ENCODE results near the gene LUC7L. TPM values are rescaled to one million over a fixed set of nuclear protein-coding genes. Genes with fewer than 3 reads are reported as not detected.
"Not testable (repeated sequence)": the region's sequence is repeated elsewhere in the genome, so short reads cannot be mapped to it uniquely, and the experiment has no call there.

The LUC7L gene
- total and polyA plus RNA-seq, 2 of the 8 experiments (the other 6 are each of a cell fraction or from before 2014, with no cell fraction given) = 49.7 to 129 TPM

DNA sequence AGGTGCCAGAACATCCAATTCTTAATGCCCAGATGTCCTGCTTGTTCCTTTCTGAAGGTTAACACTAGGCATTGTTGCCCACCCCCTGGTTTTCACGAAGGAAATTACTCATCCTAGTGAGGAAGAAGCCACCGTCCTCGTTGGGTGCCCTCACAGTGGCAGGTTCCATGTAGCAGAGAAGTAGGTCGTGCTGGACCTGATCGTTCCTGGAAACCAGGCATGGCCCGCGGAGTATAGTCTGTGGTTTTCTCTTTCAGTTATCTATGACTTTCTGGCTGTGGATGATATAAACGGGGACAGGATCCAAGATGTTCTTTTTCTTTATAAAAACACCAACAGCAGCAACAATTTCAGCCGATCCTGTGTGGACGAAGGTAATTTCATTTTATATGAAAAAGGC, 30.0 kb upstream of the LUC7L start:
- Histone ChIP-seq H3K4ac (replicated peaks; ENCODE audit: insufficient read length, low read depth, low read length) (no peak overlapping the region), H4K91ac (replicated peaks; ENCODE audit: insufficient read length, low read length) (no peak overlapping the region), H3K27me3 (replicated peaks in 1 of 4; ENCODE audit: control insufficient read depth in 3 of 4, extremely low read depth in 1 of 4, insufficient read depth in 3 of 4, low read length in 3 of 4) (no peaks in the 10 kb centered on the region), H2BK20ac (ENCODE audit: low read length) (no peak overlapping the region), H3K4me1 (replicated peaks in 1 of 4; ENCODE audit: control insufficient read depth in 3 of 4, insufficient read depth in 4 of 4, low read length in 3 of 4) (no peaks in the 10 kb centered on the region), H3K4me2 (ENCODE audit: insufficient read depth in 1 of 2, low read depth in 2 of 2, low read length in 2 of 2) (no peak overlapping the region), H3K4me3 (ENCODE audit: extremely low read depth in 1 of 4, insufficient read depth in 2 of 4, low read depth in 3 of 4, low read length in 4 of 4) (no peak overlapping the region), H2BK15ac (ENCODE audit: low read length) (no peak overlapping the region), H3K36me3 (ENCODE audit: control insufficient read depth in 2 of 4, insufficient read depth in 4 of 4, low read length in 3 of 4) (peaks cover 5 to 18% (median 10%) of the 10 kb centered on the region in 4 experiments; a peak in 6 of 8 replicates), H2BK120ac (replicated peaks; ENCODE audit: low read depth, low read length) (no peak overlapping the region), H2BK5ac (ENCODE audit: low read depth, low read length) (no peak overlapping the region), H3K27ac (ENCODE audit: low read depth, low read length) (no peak overlapping the region), H3K18ac (ENCODE audit: extremely low read depth, low read length) (no peak overlapping the region), H3K79me2 (ENCODE audit: control insufficient read depth in 1 of 2, insufficient read depth in 2 of 2, low read length in 2 of 2) (no peaks in the 10 kb centered on the region), H4K8ac (ENCODE audit: extremely low read depth, insufficient read depth, low read length) (no peak overlapping the region), H3K79me1 (ENCODE audit: low read depth, low read length) (no peaks in the 10 kb centered on the region), H2BK12ac (ENCODE audit: low read depth, low read length) (no peak overlapping the region), H3K23ac (ENCODE audit: insufficient read length) (no peak overlapping the region), H2AK5ac (ENCODE audit: low read depth, low read length) (no peak overlapping the region), H3K14ac (ENCODE audit: insufficient read length) (no peak overlapping the region), H4K20me1 (replicated peaks in 1 of 2; ENCODE audit: control insufficient read depth in 1 of 2, insufficient read depth in 2 of 2, low read length in 2 of 2) (peaks cover 0 to 12% of the 10 kb centered on the region in 2 experiments), H3K9me3 (ENCODE audit: insufficient read depth in 2 of 2, low read depth in 1 of 2, low read length in 1 of 2) (no peaks in the 10 kb centered on the region), H4K5ac (ENCODE audit: insufficient read length, low read depth, low read length) (no peak overlapping the region), H3K23me2 (ENCODE audit: low read depth, low read length) (no peaks in the 10 kb centered on the region), H2AFZ (ENCODE audit: low read length) (no peak overlapping the region), H3K56ac (replicated peaks; ENCODE audit: insufficient read length, low read depth, low read length) (no peak overlapping the region), H3K9ac (replicated peaks in 1 of 4; ENCODE audit: extremely low read depth in 1 of 4, low read depth in 3 of 4, low read length in 3 of 4) (no peak overlapping the region)
- no peak for FAIRE-seq
- TF ChIP-seq BCL11A (IDR thresholded peaks at IDR 0.05; ENCODE audit: low read depth in 2 of 2, low read length in 2 of 2) (no peak), RFX5 (IDR thresholded peaks at IDR 0.05; ENCODE audit: borderline replicate concordance, low read depth, low read length) (no peak)
- 98% methylated on average over 10 of the region's 10 CpGs; no CpG with 5 or more reads in 1 of the 2 experiments for WGBS, 2 experiments (ENCODE audit: extremely low coverage in 1 of 2, insufficient coverage in 1 of 2, insufficient read length in 1 of 2, insufficient replicate concordance in 2 of 2, low coverage in 1 of 2, low lambda C conversion rate in 2 of 2, missing lambda C conversion rate in 1 of 2)
- ChIA-PET POLR2A (ENCODE audit: partially characterized antibody) (no interaction called here), CTCF (ENCODE audit: partially characterized antibody) (no interaction called here)
- DNase-seq (ENCODE audit: low read depth in 1 of 2, low spot score in 2 of 2) = no peak

DNA sequence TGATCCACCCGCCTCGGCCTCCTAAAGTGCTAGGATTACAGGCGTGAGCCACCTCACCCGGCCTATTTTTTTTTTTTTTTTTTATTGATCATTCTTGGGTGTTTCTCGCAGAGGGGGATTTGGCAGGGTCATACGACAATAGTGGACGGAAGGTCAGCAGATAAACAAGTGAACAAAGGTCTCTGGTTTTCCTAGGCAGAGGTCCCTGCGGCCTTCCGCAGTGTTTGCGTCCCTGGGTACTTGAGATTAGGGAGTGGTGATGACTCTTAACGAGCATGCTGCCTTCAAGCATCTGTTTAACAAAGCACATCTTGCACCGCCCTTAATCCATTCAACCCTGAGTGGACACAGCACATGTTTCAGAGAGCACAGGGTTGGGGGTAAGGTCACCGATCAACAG, 28.8 kb upstream of the LUC7L start:
- H3K27me3 ChIP-seq (replicated peaks in 1 of 4; ENCODE audit: control insufficient read depth in 3 of 4, extremely low read depth in 1 of 4, insufficient read depth in 3 of 4, low read length in 3 of 4); H3K23ac ChIP-seq (ENCODE audit: insufficient read length); CTCF ChIA-PET (ENCODE audit: partially characterized antibody); H2BK12ac ChIP-seq (ENCODE audit: low read depth, low read length); H3K4me3 ChIP-seq (ENCODE audit: extremely low read depth in 1 of 4, insufficient read depth in 2 of 4, low read depth in 3 of 4, low read length in 4 of 4); H2AK5ac ChIP-seq (ENCODE audit: low read depth, low read length); H4K91ac ChIP-seq (replicated peaks; ENCODE audit: insufficient read length, low read length); H3K4me1 ChIP-seq (replicated peaks in 1 of 4; ENCODE audit: control insufficient read depth in 3 of 4, insufficient read depth in 4 of 4, low read length in 3 of 4); H3K27ac ChIP-seq (ENCODE audit: low read depth, low read length); H3K56ac ChIP-seq (replicated peaks; ENCODE audit: insufficient read length, low read depth, low read length); H2BK120ac ChIP-seq (replicated peaks; ENCODE audit: low read depth, low read length); H3K14ac ChIP-seq (ENCODE audit: insufficient read length); H3K4me2 ChIP-seq (ENCODE audit: insufficient read depth in 1 of 2, low read depth in 2 of 2, low read length in 2 of 2); H3K9ac ChIP-seq (replicated peaks in 1 of 4; ENCODE audit: extremely low read depth in 1 of 4, low read depth in 3 of 4, low read length in 3 of 4); H2AFZ ChIP-seq (ENCODE audit: low read length); H2BK20ac ChIP-seq (ENCODE audit: low read length); H4K5ac ChIP-seq (ENCODE audit: insufficient read length, low read depth, low read length); H4K8ac ChIP-seq (ENCODE audit: extremely low read depth, insufficient read depth, low read length); H3K23me2 ChIP-seq (ENCODE audit: low read depth, low read length); H3K9me3 ChIP-seq (ENCODE audit: insufficient read depth in 2 of 2, low read depth in 1 of 2, low read length in 1 of 2); DNase-seq (ENCODE audit: low read depth in 1 of 2, low spot score in 2 of 2); H3K79me2 ChIP-seq (ENCODE audit: control insufficient read depth in 1 of 2, insufficient read depth in 2 of 2, low read length in 2 of 2); FAIRE-seq; H3K79me1 ChIP-seq (ENCODE audit: low read depth, low read length); H3K18ac ChIP-seq (ENCODE audit: extremely low read depth, low read length); H3K4ac ChIP-seq (replicated peaks; ENCODE audit: insufficient read length, low read depth, low read length); H2BK5ac ChIP-seq (ENCODE audit: low read depth, low read length); H2BK15ac ChIP-seq (ENCODE audit: low read length): not testable (repeated sequence)
- 94% methylated on average over 8 of the region's 13 CpGs; no CpG with 5 or more reads in 1 of the 2 experiments for WGBS, 2 experiments (ENCODE audit: extremely low coverage in 1 of 2, insufficient coverage in 1 of 2, insufficient read length in 1 of 2, insufficient replicate concordance in 2 of 2, low coverage in 1 of 2, low lambda C conversion rate in 2 of 2, missing lambda C conversion rate in 1 of 2)
- POLR2A ChIA-PET (ENCODE audit: partially characterized antibody) = interaction anchor here (0.6 kb wide), 1 partner anchor 17 kb away, joined by 3 read pairs; no protein-coding TSS in a partner anchor
- peaks cover 7 to 18% (median 9%) of the 10 kb centered on the region in 4 experiments; a peak in 6 of 8 replicates for H3K36me3 ChIP-seq (ENCODE audit: control insufficient read depth in 2 of 4, insufficient read depth in 4 of 4, low read length in 3 of 4)
- peaks cover 0 to 12% of the 10 kb centered on the region in 2 experiments for H4K20me1 ChIP-seq (replicated peaks in 1 of 2; ENCODE audit: control insufficient read depth in 1 of 2, insufficient read depth in 2 of 2, low read length in 2 of 2)
